ENCODE data around the gene TENT4A.
"Not testable (repeated sequence)": the region's sequence is repeated elsewhere in the genome, so short reads cannot be mapped to it uniquely, and the experiment has no call there.

TENT4A gene

GRCh38 chr5:6765612-6766525 lies 52.6 kb downstream of the TENT4A start:
- Histone ChIP-seq H3K27ac (ENCODE audit: insufficient read depth, low read length, poor library complexity, severe bottlenecking) (no peak overlapping the region), H3K4me3 (ENCODE audit: insufficient read depth, low read depth, low read length, poor library complexity, severe bottlenecking) (no peak overlapping the region), H3K27me3 (replicated peaks; ENCODE audit: control insufficient read depth, insufficient read depth, low read length, poor library complexity, severe bottlenecking) (no peaks in the 10 kb centered on the region), H3K36me3 (ENCODE audit: control insufficient read depth, insufficient read depth, low read length) (no peaks in the 10 kb centered on the region), H3K9me3 (ENCODE audit: control insufficient read depth, low read length) (no peaks in the 10 kb centered on the region), H3K4me1 (ENCODE audit: control insufficient read depth, insufficient read depth, low read length, poor library complexity, severe bottlenecking) (no peaks in the 10 kb centered on the region)
- peak; percentile 9 to 27 (median 24) for DNase-seq

- H3K9me3 ChIP-seq (ENCODE audit: control insufficient read depth, low read length): no peaks in the 10 kb centered on the region
- peak in 2 of 3 donors; percentile 8 to 18 for DNase-seq
- H3K27ac ChIP-seq (ENCODE audit: insufficient read depth, low read length, poor library complexity, severe bottlenecking): no peak overlapping the region
- H3K27me3 ChIP-seq (replicated peaks; ENCODE audit: control insufficient read depth, insufficient read depth, low read length, poor library complexity, severe bottlenecking): no peaks in the 10 kb centered on the region
- H3K36me3 ChIP-seq (ENCODE audit: control insufficient read depth, insufficient read depth, low read length): no peaks in the 10 kb centered on the region
- H3K4me3 ChIP-seq (ENCODE audit: insufficient read depth, low read depth, low read length, poor library complexity, severe bottlenecking): no peak overlapping the region
- H3K4me1 ChIP-seq (ENCODE audit: control insufficient read depth, insufficient read depth, low read length, poor library complexity, severe bottlenecking): no peaks in the 10 kb centered on the region
Measured at GRCh38 chr5:6766604-6767093, 53.4 kb downstream of the TENT4A start.

DNA sequence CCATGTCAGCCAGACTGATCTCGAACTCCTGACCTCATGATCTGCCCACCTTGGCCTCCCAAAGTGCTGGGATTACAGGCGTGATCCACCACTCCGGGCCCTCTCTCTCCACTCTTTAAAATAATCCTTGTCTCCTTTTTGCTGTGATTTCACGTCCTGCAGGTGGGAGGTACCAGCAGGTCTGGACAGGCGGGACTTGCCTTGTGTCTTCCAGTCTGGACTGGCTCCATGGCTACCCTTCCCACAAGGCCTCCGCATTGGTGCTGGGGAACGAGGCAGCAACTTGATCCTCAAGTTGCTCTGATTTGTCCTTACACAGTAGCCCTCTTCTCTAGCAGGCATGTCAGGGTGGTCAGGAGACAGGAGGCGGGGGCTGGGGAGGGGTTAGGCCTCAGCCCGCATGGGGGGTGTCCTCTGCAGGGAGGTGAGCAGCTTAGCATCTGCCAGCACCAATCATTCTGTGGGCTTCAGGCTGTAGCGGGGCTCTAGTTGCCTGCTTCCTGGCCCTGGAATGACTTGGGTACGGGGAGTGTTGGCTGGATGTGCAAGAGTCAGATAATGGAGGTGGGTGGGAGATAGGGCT lies 54.3 kb downstream of the TENT4A start:
- Histone ChIP-seq H3K27me3 (replicated peaks; ENCODE audit: control insufficient read depth, insufficient read depth, low read length, poor library complexity, severe bottlenecking) (no peaks in the 10 kb centered on the region), H3K4me3 (ENCODE audit: insufficient read depth, low read depth, low read length, poor library complexity, severe bottlenecking) (no peak overlapping the region), H3K36me3 (ENCODE audit: control insufficient read depth, insufficient read depth, low read length) (no peaks in the 10 kb centered on the region), H3K4me1 (ENCODE audit: control insufficient read depth, insufficient read depth, low read length, poor library complexity, severe bottlenecking) (no peaks in the 10 kb centered on the region), H3K9me3 (ENCODE audit: control insufficient read depth, low read length) (no peaks in the 10 kb centered on the region), H3K27ac (ENCODE audit: insufficient read depth, low read length, poor library complexity, severe bottlenecking) (no peak overlapping the region)
- no peak for DNase-seq

DNA sequence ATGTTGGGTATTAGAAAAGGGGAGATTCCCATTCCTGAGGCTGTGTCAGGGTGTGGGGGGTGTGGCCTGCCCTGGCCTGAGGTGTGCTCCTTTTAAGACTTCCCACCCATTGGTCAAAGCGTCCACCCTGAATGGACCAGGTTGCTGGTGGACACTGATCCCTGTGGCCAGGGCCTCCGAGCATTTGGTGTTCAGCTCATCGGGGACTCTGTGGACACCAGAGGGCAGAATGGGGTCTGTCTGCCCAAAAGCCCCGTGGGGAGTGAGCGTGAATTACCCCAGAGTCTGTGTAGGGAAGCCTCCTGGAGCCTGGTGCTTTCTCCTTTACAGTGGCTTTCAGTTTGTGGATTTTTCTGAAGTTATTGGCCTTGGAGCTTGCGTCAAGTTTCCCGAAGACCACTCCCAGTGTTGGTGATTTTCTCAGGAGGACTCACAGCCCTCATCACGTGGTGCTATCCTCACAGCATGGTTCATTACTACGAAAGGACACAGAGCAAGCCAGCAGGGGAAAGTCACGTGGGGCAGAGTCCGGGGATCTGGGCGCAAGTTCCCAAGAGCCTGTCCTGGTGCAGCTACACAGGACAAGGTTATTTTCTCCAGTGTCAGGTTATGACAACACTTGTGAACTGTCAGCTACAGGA lies 55.5 kb downstream of the TENT4A start:
- Histone ChIP-seq H3K4me1 (ENCODE audit: control insufficient read depth, insufficient read depth, low read length, poor library complexity, severe bottlenecking) (no peaks in the 10 kb centered on the region), H3K9me3 (ENCODE audit: control insufficient read depth, low read length) (no peaks in the 10 kb centered on the region), H3K4me3 (ENCODE audit: insufficient read depth, low read depth, low read length, poor library complexity, severe bottlenecking) (no peak overlapping the region)

GRCh38 chr5:6770826-6771607 lies 57.8 kb downstream of the TENT4A start:
- H3K27ac ChIP-seq (ENCODE audit: insufficient read depth, low read length, poor library complexity, severe bottlenecking): no peak overlapping the region
- H3K4me3 ChIP-seq (ENCODE audit: insufficient read depth, low read depth, low read length, poor library complexity, severe bottlenecking): no peak overlapping the region
- H3K4me1 ChIP-seq (ENCODE audit: control insufficient read depth, insufficient read depth, low read length, poor library complexity, severe bottlenecking): no peaks in the 10 kb centered on the region
- H3K36me3 ChIP-seq (ENCODE audit: control insufficient read depth, insufficient read depth, low read length): no peaks in the 10 kb centered on the region
- DNase-seq: no peak
- H3K9me3 ChIP-seq (ENCODE audit: control insufficient read depth, low read length): no peaks in the 10 kb centered on the region
- no peaks in the 10 kb centered on the region for H3K27me3 ChIP-seq (replicated peaks; ENCODE audit: control insufficient read depth, insufficient read depth, low read length, poor library complexity, severe bottlenecking)

More for the DNA sequence above, 55.5 kb downstream of the TENT4A start:
- DNase-seq: no peak
- Histone ChIP-seq H3K36me3 (ENCODE audit: control insufficient read depth, insufficient read depth, low read length) (no peaks in the 10 kb centered on the region), H3K27me3 (replicated peaks; ENCODE audit: control insufficient read depth, insufficient read depth, low read length, poor library complexity, severe bottlenecking) (no peaks in the 10 kb centered on the region), H3K27ac (ENCODE audit: insufficient read depth, low read length, poor library complexity, severe bottlenecking) (no peak overlapping the region)

- H3K27me3 ChIP-seq (replicated peaks; ENCODE audit: control insufficient read depth, insufficient read depth, low read length, poor library complexity, severe bottlenecking): no peaks in the 10 kb centered on the region
- H3K4me3 ChIP-seq (ENCODE audit: insufficient read depth, low read depth, low read length, poor library complexity, severe bottlenecking): no peak overlapping the region
- no peaks in the 10 kb centered on the region for H3K36me3 ChIP-seq (ENCODE audit: control insufficient read depth, insufficient read depth, low read length)
- H3K9me3 ChIP-seq (ENCODE audit: control insufficient read depth, low read length): no peaks in the 10 kb centered on the region
- no peaks in the 10 kb centered on the region for H3K4me1 ChIP-seq (ENCODE audit: control insufficient read depth, insufficient read depth, low read length, poor library complexity, severe bottlenecking)
- no peak overlapping the region for H3K27ac ChIP-seq (ENCODE audit: insufficient read depth, low read length, poor library complexity, severe bottlenecking)
- no peak for DNase-seq
Measured at GRCh38 chr5:6772886-6773285, 59.7 kb downstream of the TENT4A start.

DNA sequence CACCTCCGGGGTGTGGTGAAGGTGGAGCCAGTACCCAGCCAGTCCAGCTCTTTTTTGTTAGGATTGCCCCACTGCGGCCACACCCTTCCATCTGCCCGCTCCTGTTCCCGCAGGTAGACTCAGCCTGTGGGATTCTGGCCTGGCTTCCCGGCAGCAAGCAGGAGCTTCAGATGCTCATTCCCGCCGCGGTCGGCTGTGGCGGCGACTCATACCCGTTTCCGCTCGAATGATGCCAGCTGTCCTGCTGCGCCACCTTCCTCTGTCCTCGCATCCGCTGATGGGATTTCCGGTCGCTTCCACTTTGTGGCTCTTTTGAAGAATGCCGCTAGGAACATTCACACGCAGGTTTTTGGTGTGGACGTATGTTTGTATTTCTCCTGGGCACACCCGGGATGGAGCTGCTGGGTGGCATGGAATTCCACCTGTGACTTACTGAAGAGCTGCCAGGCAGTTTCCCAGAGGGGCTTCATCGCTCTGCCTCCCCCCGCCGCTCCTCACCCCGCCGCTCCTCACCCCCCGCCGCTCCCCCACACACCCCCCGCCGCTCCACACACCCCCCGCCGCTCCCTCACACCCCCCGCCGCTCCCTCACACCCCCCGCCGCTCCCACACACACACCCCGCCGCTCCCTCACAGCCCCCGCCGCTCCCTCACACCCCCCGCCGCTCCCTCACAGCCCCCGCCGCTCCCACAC lies 60.3 kb downstream of the TENT4A start:
- no peak overlapping the region for H3K27ac ChIP-seq (ENCODE audit: insufficient read depth, low read length, poor library complexity, severe bottlenecking)
- no peaks in the 10 kb centered on the region for H3K27me3 ChIP-seq (replicated peaks; ENCODE audit: control insufficient read depth, insufficient read depth, low read length, poor library complexity, severe bottlenecking)
- no peak overlapping the region for H3K4me3 ChIP-seq (ENCODE audit: insufficient read depth, low read depth, low read length, poor library complexity, severe bottlenecking)
- H3K9me3 ChIP-seq (ENCODE audit: control insufficient read depth, low read length): no peaks in the 10 kb centered on the region
- DNase-seq: no peak
- no peaks in the 10 kb centered on the region for H3K4me1 ChIP-seq (ENCODE audit: control insufficient read depth, insufficient read depth, low read length, poor library complexity, severe bottlenecking)
- no peaks in the 10 kb centered on the region for H3K36me3 ChIP-seq (ENCODE audit: control insufficient read depth, insufficient read depth, low read length)

- not testable (repeated sequence) for H3K4me3 ChIP-seq (ENCODE audit: insufficient read depth, low read depth, low read length, poor library complexity, severe bottlenecking); H3K36me3 ChIP-seq (ENCODE audit: control insufficient read depth, insufficient read depth, low read length); H3K27me3 ChIP-seq (replicated peaks; ENCODE audit: control insufficient read depth, insufficient read depth, low read length, poor library complexity, severe bottlenecking); DNase-seq; H3K9me3 ChIP-seq (ENCODE audit: control insufficient read depth, low read length); H3K4me1 ChIP-seq (ENCODE audit: control insufficient read depth, insufficient read depth, low read length, poor library complexity, severe bottlenecking); H3K27ac ChIP-seq (ENCODE audit: insufficient read depth, low read length, poor library complexity, severe bottlenecking)
Measured at GRCh38 chr5:6774207-6774606, 61.0 kb downstream of the TENT4A start.

- Histone ChIP-seq H3K4me1 (ENCODE audit: control insufficient read depth, insufficient read depth, low read length, poor library complexity, severe bottlenecking) (no peaks in the 10 kb centered on the region), H3K9me3 (ENCODE audit: control insufficient read depth, low read length) (no peaks in the 10 kb centered on the region), H3K27ac (ENCODE audit: insufficient read depth, low read length, poor library complexity, severe bottlenecking) (no peak overlapping the region), H3K27me3 (replicated peaks; ENCODE audit: control insufficient read depth, insufficient read depth, low read length, poor library complexity, severe bottlenecking) (no peaks in the 10 kb centered on the region), H3K4me3 (ENCODE audit: insufficient read depth, low read depth, low read length, poor library complexity, severe bottlenecking) (no peak overlapping the region), H3K36me3 (ENCODE audit: control insufficient read depth, insufficient read depth, low read length) (no peaks in the 10 kb centered on the region)
- no peak for DNase-seq
Measured at GRCh38 chr5:6774721-6775204, 61.5 kb downstream of the TENT4A start.
